Urothelium cell line (cell line): ENCODE results near the gene REG1A.

Experiments
- DNase-seq: peaks from one replicate; pipeline ENCODE4 v3.0.0; 2011; ENCODE audit warnings: low spot score, mixed read lengths
- FAIRE-seq: peaks from 2 replicates; lab custom pipeline; 2011; peaks lifted over from hg19 to GRCh38; lab: Jason Lieb, UNC

The REG1A gene

DNA sequence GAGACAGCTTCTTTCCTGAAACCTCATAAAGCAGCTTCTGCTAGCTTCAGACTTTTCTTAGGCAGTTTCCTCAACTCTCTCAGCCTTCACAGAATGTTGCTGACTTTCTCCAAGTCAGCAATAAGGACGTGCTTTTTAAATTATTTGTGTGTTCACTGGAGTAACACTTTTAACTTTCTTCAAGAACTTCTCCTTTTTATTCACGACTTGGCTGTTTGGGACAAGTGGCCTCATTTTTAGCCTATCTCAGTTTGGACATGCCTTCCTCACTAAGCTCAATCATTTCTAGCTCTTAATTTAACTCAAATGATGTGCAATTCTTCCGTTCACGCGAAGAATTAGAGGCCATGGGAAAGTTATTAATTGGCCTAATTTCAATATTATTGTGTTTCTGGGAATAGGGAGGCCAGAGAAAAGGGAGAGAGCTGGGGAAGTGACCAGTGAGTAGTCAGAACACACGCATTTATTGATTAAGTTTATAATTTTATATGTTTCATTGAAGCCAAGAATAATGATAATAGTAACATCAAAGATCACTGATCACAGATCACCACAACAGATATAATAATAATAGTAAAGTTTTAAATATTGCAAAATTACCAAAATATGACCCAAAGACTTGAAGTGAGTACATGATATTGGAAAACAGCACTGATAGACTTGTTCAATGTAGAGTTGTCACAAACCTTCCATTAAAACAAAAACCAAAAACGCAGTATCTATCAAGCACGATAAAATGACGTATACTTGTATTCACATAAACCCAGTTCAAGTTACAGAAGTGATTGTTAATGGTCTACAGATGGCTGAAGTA lies 4.8 kb downstream of the REG1A start:
- FAIRE-seq (no peak), DNase-seq (no peak)

DNA sequence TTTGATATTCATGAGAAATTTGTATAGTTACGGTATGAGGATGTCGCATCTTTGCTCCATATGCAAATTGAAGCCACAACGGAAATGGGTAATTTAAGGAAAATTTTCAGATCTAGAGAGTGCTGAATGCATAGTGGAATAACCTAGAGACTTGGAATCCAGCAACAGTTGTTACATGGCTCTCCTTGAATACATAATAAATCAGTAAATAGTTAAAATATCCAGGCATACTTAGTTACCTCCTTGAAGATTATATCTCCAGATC lies 5.4 kb downstream of the REG1A start:
- FAIRE-seq (no peak), DNase-seq (no peak)

DNA sequence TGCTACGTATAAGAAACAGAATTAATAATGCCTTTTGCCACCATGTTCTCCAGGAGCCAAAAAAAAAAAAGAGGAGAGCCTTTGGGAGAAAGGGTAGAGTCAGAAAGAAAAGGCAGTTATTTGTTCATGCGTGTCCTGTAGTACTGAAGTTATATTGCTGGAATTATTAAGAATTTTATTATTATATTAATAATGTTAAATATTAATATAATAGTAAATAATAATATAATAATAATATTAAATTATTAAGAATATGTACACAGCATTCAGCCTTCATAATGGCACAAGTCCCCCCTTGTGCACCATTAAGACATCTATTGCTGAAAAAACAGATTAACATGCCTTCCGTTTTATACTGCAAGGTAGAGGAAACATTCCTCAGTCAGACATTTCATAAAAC lies 8.1 kb downstream of the REG1A start:
- DNase-seq (no peak), FAIRE-seq (no peak)

DNA sequence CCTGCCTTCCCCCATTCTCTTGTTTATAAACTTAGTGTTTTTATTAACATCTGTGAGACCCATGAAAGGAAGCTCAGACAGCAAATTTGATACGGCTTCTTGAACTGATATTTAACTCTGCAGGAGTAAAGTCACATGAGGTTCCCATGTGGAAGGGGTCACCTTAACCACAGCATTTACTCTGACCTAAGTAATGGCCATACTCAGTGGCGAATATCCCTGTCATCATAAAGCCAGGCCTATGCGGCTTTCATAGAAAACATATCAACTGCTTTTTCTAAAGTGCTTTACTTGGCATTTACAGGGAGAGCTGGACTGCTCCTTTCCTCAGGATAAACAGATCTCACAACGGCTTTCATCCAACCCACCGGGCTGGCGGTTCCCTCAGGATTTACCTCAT lies 9.0 kb downstream of the REG1A start:
- no peak for FAIRE-seq
- DNase-seq, result no peak

DNA sequence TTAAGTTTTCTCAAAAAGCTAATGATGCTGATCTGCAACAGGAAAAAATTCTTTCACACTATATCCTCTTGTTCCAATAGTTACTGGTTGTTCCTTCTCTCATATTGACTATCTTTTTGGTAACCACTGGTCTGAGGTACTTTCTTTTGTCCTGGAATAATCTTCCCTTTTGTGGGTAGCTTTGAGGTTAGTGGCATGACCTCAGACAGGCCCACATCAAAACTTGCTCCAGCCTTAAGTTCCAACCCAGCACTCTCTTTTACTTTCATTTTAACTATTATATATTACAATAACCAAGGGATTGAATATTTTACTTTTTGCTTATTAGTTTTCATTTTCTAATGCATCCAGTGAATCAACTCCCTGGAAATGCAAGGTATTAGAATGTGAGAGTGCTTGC lies 9.5 kb downstream of the REG1A start:
- DNase-seq (no peak), FAIRE-seq (no peak)

DNA sequence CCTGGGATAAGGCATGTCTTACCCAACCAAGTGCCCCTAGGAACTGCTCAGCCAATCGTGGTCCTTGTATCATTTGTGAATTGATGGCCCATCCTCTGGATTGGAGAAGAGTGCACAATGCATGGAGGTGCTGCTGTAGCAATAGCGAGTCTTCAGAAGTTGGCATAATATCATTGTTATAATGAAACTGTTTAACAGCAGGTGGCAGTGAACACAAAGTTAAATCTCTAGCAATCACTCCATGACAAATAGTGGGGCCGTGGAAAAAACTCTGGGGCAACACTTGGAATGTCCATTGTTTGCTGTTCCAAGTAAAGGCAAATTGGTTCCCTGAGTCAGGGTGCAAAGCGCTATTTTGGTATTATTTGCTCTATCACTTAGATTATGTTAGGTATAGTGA lies 11.4 kb downstream of the REG1A start:
- DNase-seq (no peak), FAIRE-seq (no peak)

DNA sequence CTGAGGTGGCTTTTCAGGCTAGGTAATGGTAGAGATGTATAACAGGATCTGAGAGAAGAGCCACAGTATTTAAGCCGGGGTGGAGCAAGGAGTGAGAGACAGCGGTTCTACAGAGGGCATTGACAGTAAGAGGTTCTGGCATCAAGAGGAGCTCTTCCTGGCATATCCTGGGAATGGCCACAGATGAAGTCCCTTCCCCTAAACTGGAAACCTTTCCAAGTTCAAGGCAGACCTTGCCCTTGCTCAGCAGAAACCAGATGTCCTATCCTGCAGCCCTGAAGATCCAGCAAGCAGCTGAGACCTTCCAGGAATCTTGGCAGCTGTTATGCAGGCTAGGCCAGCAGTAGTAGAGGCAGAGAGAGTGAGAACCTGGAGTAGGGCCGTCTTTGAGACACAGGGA lies 18.1 kb downstream of the REG1A start:
- no peak for FAIRE-seq
- DNase-seq, result no peak

DNA sequence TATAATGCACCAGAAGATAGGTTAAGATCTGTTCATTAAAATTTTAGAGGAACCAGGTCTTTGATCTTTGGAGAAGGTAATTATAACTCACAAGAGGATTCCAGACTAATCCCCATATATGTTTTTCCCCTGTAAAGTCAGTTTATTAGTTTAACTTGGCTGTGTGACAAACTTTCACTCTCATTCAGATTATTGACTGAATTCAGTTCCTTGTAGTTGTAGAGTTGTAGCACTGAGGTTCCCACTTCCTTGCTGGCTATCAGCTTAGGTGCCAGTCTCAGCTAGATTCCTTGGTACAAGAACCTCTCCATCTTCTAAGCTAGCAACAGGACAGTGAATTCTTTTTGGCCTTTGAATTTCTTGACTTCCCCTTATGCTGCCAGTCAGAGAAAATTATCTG lies 19.1 kb downstream of the REG1A start:
- no peak for DNase-seq
- FAIRE-seq, result no peak

DNA sequence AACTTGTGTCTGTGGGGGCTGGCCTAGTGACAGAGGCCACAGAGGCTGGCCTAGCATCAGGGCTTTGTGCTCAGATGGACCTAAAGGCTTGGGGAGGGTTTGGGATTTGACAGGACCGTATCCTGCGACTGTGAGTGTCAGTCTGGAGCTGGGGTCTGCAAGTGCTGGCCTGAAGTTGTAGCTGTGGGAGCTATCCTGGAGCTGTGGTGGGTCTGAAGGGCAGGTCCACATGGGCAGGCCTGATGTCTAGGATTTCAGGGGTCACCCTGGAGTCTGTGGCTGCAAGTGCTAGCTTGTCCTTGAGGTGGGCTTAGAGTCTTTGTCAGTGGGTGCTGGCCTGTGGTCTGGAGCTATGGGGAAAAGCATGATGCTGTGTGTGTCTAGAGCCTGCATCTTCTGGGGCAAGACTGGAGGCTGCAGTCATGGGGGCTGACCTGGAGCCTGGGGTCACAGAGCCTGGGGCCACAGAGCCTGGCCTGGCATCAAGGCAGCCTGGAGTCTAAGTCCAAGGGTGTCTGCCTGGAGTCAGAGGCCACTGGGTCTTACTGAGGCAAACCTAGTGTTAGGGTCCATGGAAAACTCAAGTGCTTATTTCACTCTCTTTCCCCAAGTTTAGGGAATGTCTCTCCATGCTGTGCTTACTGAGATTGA lies 35.7 kb downstream of the REG1A start:
- FAIRE-seq (no peak), DNase-seq (no peak)

DNA sequence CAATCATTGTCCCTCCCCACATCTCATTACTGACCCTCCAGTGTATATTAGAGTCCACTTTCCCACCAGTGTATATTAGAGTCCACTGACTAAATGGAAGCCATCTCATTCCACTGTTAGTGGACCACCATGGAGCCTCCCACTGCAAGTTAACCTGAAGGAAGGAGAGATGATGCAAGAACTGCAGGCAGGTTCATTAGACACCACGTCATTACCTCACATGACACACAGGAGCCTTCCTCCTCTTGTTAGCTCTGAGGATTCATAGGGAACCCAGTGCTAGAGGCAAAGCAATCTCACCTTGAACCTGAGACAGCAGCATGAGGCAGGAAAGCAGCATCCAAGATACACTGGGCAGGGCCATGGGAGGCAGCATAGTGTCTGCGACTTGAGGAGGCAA lies 38.7 kb downstream of the REG1A start:
- FAIRE-seq (peak; percentile 9), DNase-seq (no peak)

DNA sequence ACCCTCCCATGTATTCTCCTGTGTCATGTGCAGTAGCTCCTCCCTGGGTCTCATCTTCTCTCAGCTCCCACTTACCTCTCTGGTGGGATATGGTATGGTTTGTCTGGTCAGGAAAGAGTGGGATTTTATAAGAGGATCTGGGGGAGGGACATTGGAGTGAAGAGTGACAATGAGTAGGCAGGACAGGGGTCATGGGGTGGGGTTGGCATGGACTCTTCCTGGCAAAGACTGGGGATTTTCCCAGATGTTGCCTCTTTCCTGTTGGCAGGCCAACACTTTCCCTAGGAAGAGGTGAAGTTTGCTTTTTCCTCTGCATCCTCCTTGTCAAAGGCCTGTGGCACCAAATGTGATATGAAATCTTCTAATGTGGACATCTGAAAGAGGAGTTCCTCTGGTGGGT lies 39.4 kb downstream of the REG1A start, which contains the start of gene REG3A:
Gene REG3A (minus strand): TSS at position 101 of the 400 bp plus-strand sequence. CDS start 348 bp downstream, outside the sequence.
- DNase-seq, result no peak
- FAIRE-seq, result no peak

DNA sequence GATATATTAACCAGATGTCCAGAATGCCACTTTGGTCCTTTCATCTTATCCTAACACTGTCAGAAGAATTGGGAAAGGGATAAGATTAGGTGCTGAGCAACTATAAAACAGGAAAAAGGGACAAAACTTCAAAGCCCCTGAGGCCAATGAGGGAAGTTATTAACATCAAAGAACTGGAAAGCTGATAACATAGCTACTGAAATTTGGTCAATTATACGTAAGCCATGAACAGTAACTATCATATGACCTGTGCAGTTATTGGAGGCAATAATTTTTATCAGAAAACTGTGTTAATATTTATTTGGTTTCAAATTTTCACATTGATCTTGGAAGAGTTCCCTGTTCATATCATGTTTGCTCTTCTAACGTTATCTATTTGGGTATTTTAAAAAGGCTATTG lies 41.8 kb downstream of the REG1A start:
- FAIRE-seq (no peak), DNase-seq (no peak)

DNA sequence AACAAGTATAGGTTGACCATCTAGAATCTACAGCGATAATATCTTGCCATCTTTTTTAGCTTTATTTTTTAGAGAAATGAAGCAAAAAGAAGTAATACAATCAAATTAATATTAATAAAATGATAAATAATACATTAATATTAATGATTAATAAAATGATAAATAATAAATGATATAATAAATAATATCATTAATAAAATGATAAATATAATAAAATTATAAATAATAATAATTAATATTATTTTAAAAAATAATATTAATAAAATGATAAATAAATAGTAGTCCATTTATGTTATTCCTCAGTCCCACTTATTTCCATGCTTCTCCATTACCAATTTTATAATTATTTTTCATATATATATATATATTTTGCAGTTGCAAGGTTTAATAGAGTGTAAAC lies 42.5 kb downstream of the REG1A start:
- DNase-seq (no peak), FAIRE-seq (no peak)

DNA sequence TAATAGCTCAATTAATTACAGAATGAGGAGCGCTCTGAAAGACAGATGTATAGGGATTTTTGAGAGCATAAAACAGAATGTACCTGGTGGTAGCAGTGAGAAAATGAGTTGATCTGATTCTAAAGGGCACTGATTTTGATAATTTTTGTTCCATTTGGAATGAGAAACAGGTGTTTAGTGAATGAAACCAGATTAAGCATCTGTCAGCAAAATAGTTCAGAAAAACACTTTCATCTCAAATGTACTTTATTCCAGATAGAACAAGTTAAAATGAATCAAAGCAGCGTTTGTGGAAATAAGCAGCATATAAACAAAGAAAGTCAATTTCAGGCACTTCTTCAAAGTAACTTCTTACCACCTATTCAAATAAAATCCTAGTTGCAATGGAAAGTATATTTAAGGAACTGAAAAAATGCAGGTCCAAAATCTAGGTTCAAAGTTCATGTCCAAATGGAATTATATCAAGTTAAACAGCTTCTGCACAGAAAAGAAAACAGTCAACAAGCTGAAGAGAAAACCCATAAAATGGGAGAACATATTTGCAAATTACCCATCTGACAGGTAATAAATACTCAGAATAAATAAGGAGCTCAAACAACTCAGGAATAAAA lies 51.2 kb downstream of the REG1A start:
- DNase-seq, result no peak
- FAIRE-seq, result no peak
